Measurements from ENCODE around the gene SOCS1. TPM values are rescaled to one million over a fixed set of nuclear protein-coding genes. Genes with fewer than 3 reads are reported as not detected.

Gene SOCS1
- total RNA-seq, 1 experiment from 2014 or later = 2.6 TPM

GRCh38 chr16:11205754-11206581, 50.0 kb downstream of the SOCS1 start:
- Histone ChIP-seq H3K9me3 (ENCODE audit: low read depth, low read length, poor library complexity, severe bottlenecking) (no peaks in the 10 kb centered on the region), H3K4me1 (ENCODE audit: insufficient read depth, low read length, poor library complexity, severe bottlenecking) (peaks cover 9% of the 10 kb centered on the region), H3K27ac (ENCODE audit: low read depth, low read length, poor library complexity, severe bottlenecking) (no peak overlapping the region), H3K27me3 (replicated peaks; ENCODE audit: insufficient read depth, low read depth, low read length, poor library complexity) (no peaks in the 10 kb centered on the region), H3K36me3 (ENCODE audit: insufficient read depth, low read length, poor library complexity, severe bottlenecking) (no peaks in the 10 kb centered on the region), H3K4me3 (ENCODE audit: low read depth, low read length, poor library complexity, severe bottlenecking) (no peak overlapping the region)
- no peak for DNase-seq (ENCODE audit: low spot score)
- BruUV-seq (replicated peaks) = no TSS peak
- CTCF ChIA-PET = no interaction called here
- TF ChIP-seq, protein P1, sequence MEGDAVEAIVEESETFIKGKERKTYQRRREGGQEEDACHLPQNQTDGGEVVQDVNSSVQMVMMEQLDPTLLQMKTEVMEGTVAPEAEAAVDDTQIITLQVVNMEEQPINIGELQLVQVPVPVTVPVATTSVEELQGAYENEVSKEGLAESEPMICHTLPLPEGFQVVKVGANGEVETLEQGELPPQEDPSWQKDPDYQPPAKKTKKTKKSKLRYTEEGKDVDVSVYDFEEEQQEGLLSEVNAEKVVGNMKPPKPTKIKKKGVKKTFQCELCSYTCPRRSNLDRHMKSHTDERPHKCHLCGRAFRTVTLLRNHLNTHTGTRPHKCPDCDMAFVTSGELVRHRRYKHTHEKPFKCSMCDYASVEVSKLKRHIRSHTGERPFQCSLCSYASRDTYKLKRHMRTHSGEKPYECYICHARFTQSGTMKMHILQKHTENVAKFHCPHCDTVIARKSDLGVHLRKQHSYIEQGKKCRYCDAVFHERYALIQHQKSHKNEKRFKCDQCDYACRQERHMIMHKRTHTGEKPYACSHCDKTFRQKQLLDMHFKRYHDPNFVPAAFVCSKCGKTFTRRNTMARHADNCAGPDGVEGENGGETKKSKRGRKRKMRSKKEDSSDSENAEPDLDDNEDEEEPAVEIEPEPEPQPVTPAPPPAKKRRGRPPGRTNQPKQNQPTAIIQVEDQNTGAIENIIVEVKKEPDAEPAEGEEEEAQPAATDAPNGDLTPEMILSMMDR (conservative IDR thresholded peaks at IDR 0.05; ENCODE audit: low read depth, low read length) = no peak
- no peak for TF ChIP-seq EZH2 (IDR thresholded peaks at IDR 0.05; ENCODE audit: borderline replicate concordance, low read depth, low read length, poor library complexity, severe bottlenecking)
- POLR2A ChIA-PET (ENCODE audit: low non-redundant PET) = no interaction called here
- intact Hi-C loops (cut with micrococcal nuclease; ENCODE audit: unreplicated experiment) = no loop called here

DNA sequence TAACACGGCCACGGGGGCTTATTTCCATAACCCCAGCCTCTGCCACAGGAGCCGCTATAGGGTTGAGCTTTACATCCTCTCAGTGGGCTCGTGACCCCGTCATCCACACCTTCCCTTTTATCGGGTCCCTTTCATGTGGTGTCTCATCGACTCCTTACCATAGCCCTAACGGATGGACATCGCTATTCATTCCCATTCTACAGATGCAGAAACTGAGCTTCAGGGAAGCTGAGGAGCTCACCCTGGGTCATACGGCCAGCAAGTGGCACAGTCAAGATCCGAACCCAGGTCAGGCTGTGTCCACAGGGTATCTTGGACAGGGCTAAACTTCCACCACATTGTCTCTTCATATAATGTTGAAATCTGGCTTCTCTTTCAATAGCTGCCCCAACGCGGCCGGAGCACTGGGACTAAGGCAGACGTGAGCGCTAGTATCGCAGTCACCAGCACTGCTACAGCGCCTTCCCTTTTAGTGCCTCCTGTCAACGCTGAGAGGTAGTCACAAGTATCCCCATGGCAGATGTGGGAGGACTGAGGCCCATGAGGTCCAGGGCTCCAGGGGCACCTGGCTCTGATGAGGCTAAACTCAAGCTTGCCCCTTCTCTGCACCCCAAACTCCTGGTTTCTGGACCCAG, 50.8 kb downstream of the SOCS1 start:
- Histone ChIP-seq H3K9me3 (ENCODE audit: low read depth, low read length, poor library complexity, severe bottlenecking) (no peaks in the 10 kb centered on the region), H3K27ac (ENCODE audit: low read depth, low read length, poor library complexity, severe bottlenecking) (no peak overlapping the region), H3K4me3 (ENCODE audit: low read depth, low read length, poor library complexity, severe bottlenecking) (no peak overlapping the region), H3K4me1 (ENCODE audit: insufficient read depth, low read length, poor library complexity, severe bottlenecking) (peaks cover 9% of the 10 kb centered on the region), H3K27me3 (replicated peaks; ENCODE audit: insufficient read depth, low read depth, low read length, poor library complexity) (no peaks in the 10 kb centered on the region), H3K36me3 (ENCODE audit: insufficient read depth, low read length, poor library complexity, severe bottlenecking) (no peaks in the 10 kb centered on the region)
- DNase-seq (ENCODE audit: low spot score) = no peak
- intact Hi-C loops (cut with micrococcal nuclease; ENCODE audit: unreplicated experiment) = no loop called here
- no peak for TF ChIP-seq EZH2 (IDR thresholded peaks at IDR 0.05; ENCODE audit: borderline replicate concordance, low read depth, low read length, poor library complexity, severe bottlenecking)
- TF ChIP-seq, protein P1 (conservative IDR thresholded peaks at IDR 0.05; ENCODE audit: low read depth, low read length) = no peak
- POLR2A ChIA-PET (ENCODE audit: low non-redundant PET) = no interaction called here
- no TSS peak for BruUV-seq (replicated peaks)
- CTCF ChIA-PET = no interaction called here

DNA sequence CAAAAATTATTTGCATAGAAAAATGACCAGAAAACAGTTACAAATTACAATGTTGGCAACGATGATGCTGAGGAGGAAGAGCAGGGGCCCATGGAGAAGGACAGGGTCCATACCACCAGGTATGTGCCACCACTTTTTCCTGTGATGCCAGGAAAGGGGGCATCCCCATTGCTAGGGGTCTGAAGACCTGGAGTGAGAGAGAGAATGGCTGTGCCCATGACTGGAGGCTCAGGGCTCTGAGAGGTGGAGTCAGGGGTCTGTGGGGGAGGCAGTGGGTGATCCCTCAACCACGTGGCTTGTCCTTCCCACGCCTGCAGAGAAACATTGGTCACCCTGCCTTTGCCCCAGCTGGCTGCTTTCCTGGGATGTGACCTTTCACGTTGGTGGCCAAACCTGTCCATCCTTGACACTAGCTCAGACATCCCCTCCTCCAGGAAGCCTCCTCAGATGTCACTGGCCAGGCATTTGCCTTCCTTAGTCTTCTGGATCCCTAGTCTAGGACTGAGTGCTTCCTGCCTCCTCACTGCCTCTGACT, 51.4 kb downstream of the SOCS1 start:
- POLR2A ChIA-PET (ENCODE audit: low non-redundant PET) = no interaction called here
- BruUV-seq (replicated peaks) = no TSS peak

More for the DNA sequence above, 51.4 kb downstream of the SOCS1 start:
- H3K9me3 ChIP-seq (ENCODE audit: low read depth, low read length, poor library complexity, severe bottlenecking) = no peaks in the 10 kb centered on the region
- peaks cover 9% of the 10 kb centered on the region for H3K4me1 ChIP-seq (ENCODE audit: insufficient read depth, low read length, poor library complexity, severe bottlenecking)
- no peak overlapping the region for H3K4me3 ChIP-seq (ENCODE audit: low read depth, low read length, poor library complexity, severe bottlenecking)
- CTCF ChIA-PET = no interaction called here
- DNase-seq (ENCODE audit: low spot score) = no peak
- TF ChIP-seq EZH2 (IDR thresholded peaks at IDR 0.05; ENCODE audit: borderline replicate concordance, low read depth, low read length, poor library complexity, severe bottlenecking) = no peak
- TF ChIP-seq, protein P1 (conservative IDR thresholded peaks at IDR 0.05; ENCODE audit: low read depth, low read length) = no peak
- H3K27ac ChIP-seq (ENCODE audit: low read depth, low read length, poor library complexity, severe bottlenecking) = no peak overlapping the region
- no peaks in the 10 kb centered on the region for H3K27me3 ChIP-seq (replicated peaks; ENCODE audit: insufficient read depth, low read depth, low read length, poor library complexity)
- H3K36me3 ChIP-seq (ENCODE audit: insufficient read depth, low read length, poor library complexity, severe bottlenecking) = no peaks in the 10 kb centered on the region
- intact Hi-C loops (cut with micrococcal nuclease; ENCODE audit: unreplicated experiment) = no loop called here

Other genes starting within 250 kb of the SOCS1 start
- not detected in 2 replicates for gene TNP2, start 13.1 kb upstream of the SOCS1 start, total RNA-seq (2021)
- not detected in 2 replicates for gene PRM3, start 17.4 kb upstream of the SOCS1 start, total RNA-seq (2021)
- not detected in 2 replicates for gene PRM2, start 20.3 kb upstream of the SOCS1 start, total RNA-seq (2021)
- not detected in 2 replicates for gene PRM1, start 25.1 kb upstream of the SOCS1 start, total RNA-seq (2021)
- 28.5 and 38.4 TPM in 2 replicates for gene RMI2, start 89.3 kb upstream of the SOCS1 start, total RNA-seq (2021)

All from A673 (cell line).